ENCODE measurements around the gene ROR2.
"Not testable (repeated sequence)": the region's sequence is repeated elsewhere in the genome, so short reads cannot be mapped to it uniquely, and the experiment has no call there.

ROR2 gene

GRCh38 chr9:91949946-91950664, at the start of gene ROR2:
TSS of gene ROR2 (minus strand) at chr9:91950228.
- DNase-seq (ENCODE audit: low read depth) = peak; percentile 19

DNA sequence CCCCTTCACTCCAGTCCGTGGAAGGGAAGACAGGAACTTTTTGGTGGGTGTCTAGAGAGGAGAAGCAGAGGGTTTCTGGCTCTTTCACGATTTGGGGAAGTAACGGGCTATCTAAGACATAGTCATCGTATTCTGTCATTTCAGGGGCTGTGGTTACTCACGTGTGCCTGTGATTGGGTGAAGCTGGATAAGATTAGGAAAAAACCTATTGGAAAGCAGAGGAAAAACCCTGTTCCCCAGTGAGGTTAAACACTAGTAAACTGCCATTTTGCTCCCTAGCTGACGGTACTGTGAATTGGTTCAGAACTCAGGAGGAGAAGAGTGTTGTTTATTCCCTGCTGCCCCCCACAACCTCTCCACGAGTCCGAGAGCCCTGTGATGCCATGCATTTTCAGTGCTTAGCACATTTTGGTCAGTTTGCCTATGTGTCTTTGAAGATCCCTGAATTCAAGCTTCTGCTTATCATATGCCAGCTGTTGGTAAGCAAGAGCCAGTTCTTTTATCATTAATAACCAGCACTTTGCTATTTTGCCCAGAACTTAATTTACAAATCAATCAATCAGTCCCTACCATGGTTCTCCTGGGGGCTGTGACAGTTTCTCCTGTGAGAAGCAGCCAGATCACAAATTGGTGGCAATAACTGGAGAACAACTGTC, 45.1 kb upstream of the ROR2 start:
- no peak for DNase-seq (ENCODE audit: low read depth)

- no peak for DNase-seq (ENCODE audit: low read depth)
These were observed 44.4 kb upstream of the ROR2 start for GRCh38 chr9:91994422-91994821.

- DNase-seq (ENCODE audit: low read depth) = no peak
These were observed 42.5 kb upstream of the ROR2 start for GRCh38 chr9:91992461-91993041.

- no peak for DNase-seq (ENCODE audit: low read depth)
These were observed 41.8 kb upstream of the ROR2 start for GRCh38 chr9:91991721-91992341.

GRCh38 chr9:91986248-91986647, 36.2 kb upstream of the ROR2 start:
- no peak for DNase-seq (ENCODE audit: low read depth)

GRCh38 chr9:91985692-91986091, 35.7 kb upstream of the ROR2 start:
- no peak for DNase-seq (ENCODE audit: low read depth)

- no peak for DNase-seq (ENCODE audit: low read depth)
These were observed 28.8 kb upstream of the ROR2 start for GRCh38 chr9:91978740-91979414.

DNA sequence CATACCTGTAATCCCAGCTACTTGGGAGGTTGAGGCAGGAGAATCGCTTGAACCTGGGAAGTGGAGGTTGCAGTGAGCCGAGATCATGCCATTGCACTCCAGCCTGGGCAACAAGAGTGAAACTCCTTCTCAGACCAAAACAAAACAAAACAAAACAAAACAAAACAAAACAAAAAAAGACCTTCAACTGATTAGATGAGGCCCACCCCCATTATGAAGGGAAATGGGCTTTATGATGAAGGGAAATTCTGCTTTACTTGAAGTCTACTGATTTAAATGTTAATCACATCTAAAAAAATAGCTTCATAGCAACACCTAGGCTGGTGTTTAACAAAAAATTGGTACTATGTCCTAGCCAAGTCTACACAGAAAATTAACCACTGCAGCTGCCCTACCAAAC, 25.2 kb upstream of the ROR2 start:
- not testable (repeated sequence) for DNase-seq (ENCODE audit: low read depth)

- DNase-seq (ENCODE audit: low read depth) = no peak
These were observed 22.7 kb upstream of the ROR2 start for GRCh38 chr9:91972711-91973110.

DNA sequence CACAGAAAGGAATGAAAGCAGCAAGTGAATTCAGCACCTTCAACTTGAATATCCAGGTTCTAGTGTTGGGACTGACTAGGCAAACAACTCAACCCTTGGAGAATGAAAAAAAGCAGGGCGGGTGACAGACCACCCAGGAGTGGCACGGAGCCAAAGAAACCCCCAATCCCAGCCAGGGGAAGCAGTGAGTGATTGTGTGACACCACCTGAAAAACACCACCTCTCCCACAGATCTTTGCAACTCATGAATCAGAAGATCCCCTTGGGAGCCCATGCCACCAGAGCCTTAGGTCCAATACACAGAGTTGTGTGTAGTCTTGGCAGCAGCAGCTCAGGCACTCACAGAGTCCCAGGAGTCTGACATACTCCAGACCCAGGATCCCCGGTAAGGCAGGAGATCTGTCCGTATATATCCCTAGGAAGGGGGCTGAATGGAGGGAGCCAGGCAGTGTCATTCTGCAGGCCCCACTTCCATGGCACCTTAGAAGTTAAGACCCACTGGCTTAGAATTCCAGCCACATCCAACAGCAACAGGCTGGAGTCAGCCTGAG, 22.1 kb upstream of the ROR2 start:
- no peak for DNase-seq (ENCODE audit: low read depth)

GRCh38 chr9:91967259-91967658, 17.2 kb upstream of the ROR2 start:
- no peak for DNase-seq (ENCODE audit: low read depth)

GRCh38 chr9:91966503-91966902, 16.5 kb upstream of the ROR2 start:
- no peak for DNase-seq (ENCODE audit: low read depth)

DNA sequence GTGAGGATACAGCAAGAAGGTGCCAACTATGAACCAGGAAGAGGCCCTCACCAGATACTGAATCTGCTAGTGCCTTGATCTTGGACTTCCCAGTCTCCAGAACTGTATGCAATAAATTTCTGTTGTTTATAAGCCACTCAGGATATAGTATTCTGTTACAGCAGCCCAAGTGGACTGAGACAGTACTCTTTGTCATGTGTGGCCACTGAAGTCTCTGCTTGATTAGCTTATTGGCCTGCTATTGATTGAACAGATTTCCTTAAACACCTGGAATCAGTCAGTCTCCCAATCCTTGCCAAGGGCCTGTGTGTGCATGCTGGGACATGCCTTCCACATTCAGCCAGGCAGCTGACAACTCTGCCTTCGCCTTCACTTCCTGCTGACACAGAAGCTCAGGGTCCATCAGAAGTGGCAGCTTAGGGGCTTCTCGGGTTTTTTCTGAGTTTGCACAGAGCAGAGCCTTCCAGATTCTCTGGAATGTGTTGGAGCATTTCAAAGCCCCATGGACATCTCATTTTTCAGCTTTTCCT, 13.7 kb upstream of the ROR2 start:
- no peak for DNase-seq (ENCODE audit: low read depth)

GRCh38 chr9:91960367-91960766, 10.3 kb upstream of the ROR2 start:
- no peak for DNase-seq (ENCODE audit: low read depth)

DNA sequence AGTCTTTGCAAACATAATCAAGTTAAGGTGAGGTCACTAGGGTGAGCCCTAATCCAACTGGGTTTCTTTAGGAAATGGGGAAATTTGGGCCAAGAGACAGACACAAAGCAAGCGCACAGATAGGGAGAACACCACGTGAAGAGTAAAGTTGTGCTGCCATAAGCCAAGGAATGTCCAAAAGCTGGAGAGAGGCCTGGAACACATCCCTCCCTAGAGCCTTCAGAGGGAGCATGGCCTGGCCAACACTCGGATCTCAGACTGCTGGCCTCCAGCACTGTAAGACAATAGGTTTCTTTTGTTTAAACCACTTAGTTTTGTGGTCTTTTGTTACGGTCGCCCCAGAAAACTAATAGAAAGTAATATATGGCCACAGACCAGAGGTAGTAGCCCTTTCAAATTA, 8.1 kb upstream of the ROR2 start:
- no peak for DNase-seq (ENCODE audit: low read depth)

DNA sequence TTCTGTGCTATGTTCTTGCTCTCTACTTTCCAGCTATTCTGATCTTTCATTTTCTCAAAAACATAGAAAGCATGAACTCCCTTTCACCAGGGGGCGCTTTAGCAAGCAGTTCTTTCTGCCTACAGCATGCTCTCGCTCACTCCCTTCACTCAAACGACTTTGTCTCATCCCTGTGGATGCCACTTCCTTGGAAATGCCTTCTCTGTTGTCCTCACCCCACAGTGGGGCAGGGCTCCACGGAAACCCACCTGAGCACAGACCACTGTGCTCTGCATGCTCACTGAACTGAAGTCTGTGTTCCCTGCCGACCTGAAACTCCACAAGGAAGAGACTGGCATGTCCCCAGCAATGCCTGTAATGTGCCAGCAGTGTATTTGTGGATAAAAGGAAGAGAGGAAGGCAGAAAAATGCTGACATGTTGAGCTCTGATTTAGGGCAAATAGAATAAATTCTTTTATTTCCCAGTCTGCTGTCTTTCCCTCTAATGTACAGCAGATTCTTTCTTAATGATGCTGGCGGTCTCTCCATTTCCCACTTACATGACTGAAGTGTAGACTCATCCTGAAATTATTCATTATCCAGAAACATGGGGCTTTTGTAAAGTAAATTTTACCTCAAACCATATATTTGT, 4.9 kb upstream of the ROR2 start:
- no peak for DNase-seq (ENCODE audit: low read depth)

- no peak for DNase-seq (ENCODE audit: low read depth)
These were observed 3.7 kb upstream of the ROR2 start for GRCh38 chr9:91953718-91954117.

GRCh38 chr9:91951944-91952520, 2.0 kb upstream of the ROR2 start:
- no peak for DNase-seq (ENCODE audit: low read depth)

- DNase-seq (ENCODE audit: low read depth) = no peak
These were observed 559 bp downstream of the ROR2 start for GRCh38 chr9:91949392-91949945.

Measured in stimulated activated CD8-positive, alpha-beta memory T cell treated with anti-CD3 and anti-CD28 coated beads, Interleukin-12 subunit alpha, Interleukin-12 subunit beta, amount 100 ng/mL, for 4 hours (primary cell).